IMR-90 (cell line): Measurements from ENCODE around the gene SMC5. TPM values are rescaled to one million over a fixed set of nuclear protein-coding genes. Genes with fewer than 3 reads are reported as not detected.

Experiments
- ATAC-seq: fragments of 200-7000 bp; cut with Tn5 transposase; 2 replicates; pipeline ENCODE4 v1.9.1; 2020; ENCODE audit warnings: low read depth, mild to moderate bottlenecking, moderate library complexity
- BruUV-seq: library from RNA; stranded (reverse); fragments of 400-500 nt; replicated peaks from 2 replicates; lab custom pipeline; 2021; lab: Mats Ljungman, UMichigan
- CTCF ChIA-PET: fragments of 300-600 bp; formaldehyde crosslinking; extraction: SDS; loops from one replicate; lab custom pipeline; 2021; ENCODE audit warnings: antibody characterized with exemption; lab: Yijun Ruan, JAX
- POLR2A ChIA-PET: fragments of 300-600 bp; sonication (Branson Sonifier 250); formaldehyde crosslinking; loops from one replicate; lab custom pipeline; 2022; ENCODE audit warnings: antibody characterized with exemption; ENCODE audit not compliant: unreplicated experiment; lab: Charles Lee
- DNase-seq: peaks from one replicate; pipeline ENCODE4 v3.0.0; 2013
- H2AFZ ChIP-seq: replicated peaks from 2 replicates; pipeline ENCODE3; 2013; ENCODE audit warnings: low read length, mild to moderate bottlenecking; ENCODE audit not compliant: poor library complexity
- H2AK5ac ChIP-seq: 2 replicates; pipeline ENCODE4 v1.6.1; 2013; ENCODE audit warnings: low read depth, low read length, inconsistent platforms
- H2AK9ac ChIP-seq: replicated peaks from 2 replicates; pipeline ENCODE3; 2013; ENCODE audit warnings: mild to moderate bottlenecking, low read depth, low read length, moderate library complexity; ENCODE audit not compliant: poor library complexity
- H2BK120ac ChIP-seq: 2 replicates; pipeline ENCODE4 v1.6.1; 2013; ENCODE audit warnings: low read depth, low read length, inconsistent platforms
- H2BK15ac ChIP-seq: 3 replicates; pipeline ENCODE4 v1.6.1; 2013; ENCODE audit warnings: low read depth, low read length, inconsistent platforms
- H2BK20ac ChIP-seq: 2 replicates; pipeline ENCODE4 v1.6.1; 2013; ENCODE audit warnings: low read depth, mild to moderate bottlenecking, inconsistent platforms, low read length, moderate library complexity
- H2BK5ac ChIP-seq: 2 replicates; pipeline ENCODE4 v1.6.1; 2013; ENCODE audit warnings: mild to moderate bottlenecking, low read depth, low read length, inconsistent platforms; ENCODE audit not compliant: poor library complexity, severe bottlenecking
- H3K14ac ChIP-seq: replicated peaks from 2 replicates; pipeline ENCODE4 v1.6.1; 2013; ENCODE audit warnings: low read depth, low read length, inconsistent platforms
- H3K18ac ChIP-seq: 2 replicates; pipeline ENCODE4 v1.6.1; 2013; ENCODE audit warnings: low read depth, low read length, control low read depth
- H3K23ac ChIP-seq: 2 replicates; pipeline ENCODE4 v1.6.1; 2013; ENCODE audit warnings: low read depth, low read length, inconsistent platforms
- H3K27ac ChIP-seq: 2 replicates; pipeline ENCODE4 v1.5.1; 2013; ENCODE audit warnings: mild to moderate bottlenecking, control low read depth, low read length; ENCODE audit not compliant: insufficient read depth
- H3K27me3 ChIP-seq: 2 replicates; pipeline ENCODE4 v1.6.1; 2013; ENCODE audit warnings: low read length; ENCODE audit not compliant: control insufficient read depth, insufficient read depth
- H3K36me3 ChIP-seq: 2 replicates; pipeline ENCODE4 v1.6.1; 2013; ENCODE audit warnings: low read length, mixed read lengths; ENCODE audit not compliant: control insufficient read depth, insufficient read depth
- H3K4ac ChIP-seq: 2 replicates; pipeline ENCODE4 v1.6.1; 2013; ENCODE audit warnings: low read depth, low read length, inconsistent platforms
- H3K4me1 ChIP-seq: 2 replicates; pipeline ENCODE4 v1.6.1; 2013; ENCODE audit warnings: low read length, mixed read lengths; ENCODE audit not compliant: control insufficient read depth, insufficient read depth
- H3K4me2 ChIP-seq: 2 replicates; pipeline ENCODE4 v1.6.1; 2013; ENCODE audit warnings: low read depth, mild to moderate bottlenecking, control low read depth, low read length, moderate library complexity
- H3K4me3 ChIP-seq: 2 replicates; pipeline ENCODE4 v1.5.1; 2013; ENCODE audit warnings: low read depth, mild to moderate bottlenecking, control low read depth, low read length, moderate library complexity; ENCODE audit not compliant: insufficient read depth
- H3K56ac ChIP-seq: 2 replicates; pipeline ENCODE4 v1.6.1; 2013; ENCODE audit warnings: low read length, inconsistent platforms; ENCODE audit not compliant: insufficient read depth; ENCODE audit errors: extremely low read depth
- H3K79me1 ChIP-seq, 2 experiments: 2 replicates each; pipeline ENCODE4 v1.6.1; 2013; ENCODE audit warnings: low read length in 2 of 2, inconsistent platforms in 1 of 2, low read depth in 1 of 2
- H3K9ac ChIP-seq: 2 replicates; pipeline ENCODE4 v1.6.1; 2013; ENCODE audit warnings: low read depth, low read length, control low read depth
- H3K9me1 ChIP-seq: 2 replicates; pipeline ENCODE4 v1.6.1; 2013; ENCODE audit warnings: low read length, inconsistent platforms; ENCODE audit not compliant: insufficient read depth
- H3K9me3 ChIP-seq: 2 replicates; pipeline ENCODE4 v1.6.1; 2013; ENCODE audit warnings: low read length; ENCODE audit not compliant: control insufficient read depth, insufficient read depth
- H4K20me1 ChIP-seq: 2 replicates; pipeline ENCODE4 v1.6.1; 2013; ENCODE audit warnings: low read length, inconsistent platforms; ENCODE audit not compliant: insufficient read depth
- H4K5ac ChIP-seq: 2 replicates; pipeline ENCODE4 v1.6.1; 2013; ENCODE audit warnings: mild to moderate bottlenecking, low read depth, low read length, control low read depth
- H4K8ac ChIP-seq, 2 experiments: 2 replicates each; pipeline ENCODE4 v1.6.1; 2013; ENCODE audit warnings: low read depth in 2 of 2, low read length in 2 of 2, control low read depth in 1 of 2, inconsistent platforms in 1 of 2
- H4K91ac ChIP-seq: 2 replicates; pipeline ENCODE4 v1.6.1; 2013; ENCODE audit warnings: low read depth, low read length, inconsistent platforms; ENCODE audit not compliant: insufficient read depth
- BHLHE40 ChIP-seq: fragments of 150-350 bp; IDR thresholded peaks from 2 replicates; pipeline ENCODE4 v1.6.1; 2016; ENCODE audit warnings: mild to moderate bottlenecking, low read depth, low read length
- CEBPB ChIP-seq: IDR thresholded peaks from 2 replicates; pipeline ENCODE4 v1.6.1; 2012; ENCODE audit warnings: low read depth, low read length, improper control_type of control experiment
- CHD1 ChIP-seq: IDR thresholded peaks from 2 replicates; pipeline ENCODE4 v1.6.1; 2012; ENCODE audit warnings: low read depth, low read length, improper control_type of control experiment
- CTCF ChIP-seq: conservative IDR thresholded peaks from 2 replicates; pipeline ENCODE4 v1.5.1; 2012; ENCODE audit warnings: mild to moderate bottlenecking, low read depth, low read length, improper control_type of control experiment
- ELK1 ChIP-seq: fragments of 150-350 bp; IDR thresholded peaks from 2 replicates; pipeline ENCODE4 v1.6.1; 2016; ENCODE audit warnings: low read depth, mild to moderate bottlenecking, low read length, moderate library complexity, borderline replicate concordance
- FOS ChIP-seq: fragments of 150-350 bp; IDR thresholded peaks from 2 replicates; pipeline ENCODE4 v1.6.1; 2016; ENCODE audit warnings: low read depth, low read length
- MAFK ChIP-seq: IDR thresholded peaks from 2 replicates; pipeline ENCODE4 v1.6.1; 2012; ENCODE audit warnings: low read depth, low read length, improper control_type of control experiment
- MAZ ChIP-seq: IDR thresholded peaks from 2 replicates; pipeline ENCODE4 v1.6.1; 2012; ENCODE audit warnings: low read depth, mild to moderate bottlenecking, low read length, improper control_type of control experiment, moderate library complexity, borderline replicate concordance
- MXI1 ChIP-seq: IDR thresholded peaks from 2 replicates; pipeline ENCODE4 v1.6.1; 2012; ENCODE audit warnings: low read depth, mild to moderate bottlenecking, low read length, moderate library complexity, borderline replicate concordance
- NFE2L2 ChIP-seq: fragments of 150-350 bp; IDR thresholded peaks from 2 replicates; pipeline ENCODE4 v1.6.1; 2016; ENCODE audit warnings: low read depth, mild to moderate bottlenecking, low read length
- POLR2A ChIP-seq: IDR thresholded peaks from 2 replicates; pipeline ENCODE4 v1.6.1; 2012; ENCODE audit warnings: mild to moderate bottlenecking, low read depth, low read length
- RAD21 ChIP-seq: IDR thresholded peaks from 2 replicates; pipeline ENCODE4 v1.6.1; 2012; ENCODE audit warnings: low read length, improper control_type of control experiment
- RFX5 ChIP-seq: IDR thresholded peaks from 2 replicates; pipeline ENCODE4 v1.8.0; 2012; ENCODE audit warnings: low read depth, mild to moderate bottlenecking, low read length, moderate library complexity
- SMC3 ChIP-seq: fragments of 150-350 bp; IDR thresholded peaks from 2 replicates; pipeline ENCODE4 v1.6.1; 2016; ENCODE audit warnings: low read depth, mild to moderate bottlenecking, antibody characterized with exemption, low read length, moderate library complexity
- USF2 ChIP-seq: fragments of 150-350 bp; IDR thresholded peaks from 2 replicates; pipeline ENCODE4 v1.6.1; 2017; ENCODE audit warnings: mild to moderate bottlenecking, antibody characterized with exemption, low read length, low read depth
- WGBS, 2 experiments: methylation state at CpG; one replicate each; pipeline versions ENCODE4 v1.1.5 to v1.1.7; 2013; ENCODE audit warnings: missing lambda C conversion rate in 2 of 2; ENCODE audit not compliant: insufficient read length in 1 of 2; ENCODE audit errors: extremely low coverage in 2 of 2; 5-methylcytosine and 5-hydroxymethylcytosine counted together
- dilution Hi-C: fragments of 300-500 bp; cut with HindIII; formaldehyde crosslinking; loops from one replicate; pipeline ENCODE4 v1.14.3; 2018; ENCODE audit warnings: low sequenced_read_pairs; ENCODE audit not compliant: unreplicated experiment
- in situ Hi-C: fragments of 300-500 bp; cut with MboI; formaldehyde crosslinking; loops from 3 replicates; pipeline ENCODE4 v1.14.3; 2019; ENCODE audit warnings: low sequenced_read_pairs, inconsistent platforms, mixed read lengths
- intact Hi-C: fragments of 100-400 bp; cut with micrococcal nuclease; formaldehyde crosslinking; loops from 2 replicates; pipeline ENCODE4 v1.10.0; 2022
- polyA plus RNA-seq, 3 experiments: library from polyadenylated mRNA; depleted of rRNA; stranded (reverse); fragments of >200 nt; gene quantifications; 2 replicates each; pipeline ENCODE4 v1.2.3, GENCODE V29; 2012; ENCODE audit warnings: low replicate concordance in 1 of 3
- total RNA-seq: library from RNA; depleted of rRNA; stranded (reverse); fragments of >200 nt; gene quantifications from 2 replicates; pipeline ENCODE4 v1.2.3, GENCODE V29; 2012

The SMC5 gene
- total and polyA plus RNA-seq, 2 of the 4 experiments (the other 2 are of a cell fraction) = 12.0 to 13.3 TPM

- no peaks in the 10 kb centered on the region for H3K9me3 ChIP-seq
- H4K20me1 ChIP-seq = no peaks in the 10 kb centered on the region
- peak overlapping the region in 1 of 2 experiments; percentile 80; a peak in 2 of 4 replicates for H4K8ac ChIP-seq
- H3K23ac ChIP-seq = peak overlapping the region; percentile 75; the same call in 1 of the 2 replicates
- H3K27me3 ChIP-seq = no peaks in the 10 kb centered on the region
- no peak overlapping the region for H2BK15ac ChIP-seq
- H3K79me1 ChIP-seq = peaks cover 0 to 3% of the 10 kb centered on the region in 2 experiments; a peak in 1 of 4 replicates
- DNase-seq = peak; percentile 68
- peak overlapping the region; percentile 80 for H2BK120ac ChIP-seq
- ChIA-PET POLR2A (no interaction called here), CTCF (interaction anchor here (0.6 to 1.7 kb wide), 5 partner anchors 112 to 254 kb away, joined by 3 to 5 read pairs (median 3); no protein-coding TSS in a partner anchor)
- H3K4me2 ChIP-seq = peak overlapping the region; percentile 67
- H3K4ac ChIP-seq = peak overlapping the region; percentile 76; the same call in 1 of the 2 replicates
- H2AK9ac ChIP-seq = no peak overlapping the region
- no CpG with 5 or more reads among the region's 3 CpGs for WGBS, 2 experiments
- peak overlapping the region; percentile 47; the same call in 1 of the 2 replicates for H4K91ac ChIP-seq
- H3K4me1 ChIP-seq = peaks cover 7% of the 10 kb centered on the region
- H2BK20ac ChIP-seq = peak overlapping the region; percentile 85
- peak overlapping the region; percentile 70; the same call in 1 of the 2 replicates for H3K18ac ChIP-seq
- H3K9ac ChIP-seq = no peak overlapping the region
- BruUV-seq = no TSS peak
- H3K56ac ChIP-seq = 0 out of 2 replicates have a peak overlapping the region, but pooled peaks have one; percentile 36
- in situ Hi-C loops (loop anchor here (10.0 to 25.0 kb wide), 4 partner anchors 115 to 805 kb away; partner anchors contain the start of gene APBA1), intact Hi-C loops (loop anchor here (1.0 to 10.0 kb wide), 7 partner anchors 108 to 807 kb away; partner anchors contain the start of gene APBA1), dilution Hi-C loops (no loop called here)
- H3K14ac ChIP-seq = peak overlapping the region; percentile 80
- H3K4me3 ChIP-seq = no peak overlapping the region
- peak overlapping the region; percentile 65; the same call in 1 of the 2 replicates for H4K5ac ChIP-seq
- H2AK5ac ChIP-seq = no peak overlapping the region
- peak overlapping the region; percentile 63 for H2BK5ac ChIP-seq
- H3K36me3 ChIP-seq = no peaks in the 10 kb centered on the region
- H3K9me1 ChIP-seq = no peaks in the 10 kb centered on the region
- H3K27ac ChIP-seq = no peak overlapping the region
- H2AFZ ChIP-seq = no peak overlapping the region
- ATAC-seq = peak; percentile 88
- TF ChIP-seq RFX5 (no peak), USF2 (no peak), MXI1 (no peak), ELK1 (no peak), SMC3 (peak; percentile 71), NFE2L2 (no peak), FOS (no peak), POLR2A (no peak), MAZ (no peak), CEBPB (no peak), BHLHE40 (no peak), MAFK (no peak), CHD1 (no peak), CTCF (peak; percentile 65), RAD21 (peak; percentile 80)
Observed at GRCh38 chr9:70229579-70229978, 29.2 kb upstream of the SMC5 start.
